Thoracic aorta (tissue), 2 donors: Measurements from ENCODE around the gene SHQ1. TPM values are rescaled to one million over a fixed set of nuclear protein-coding genes. Genes with fewer than 3 reads are reported as not detected.
"Not testable (repeated sequence)": the region's sequence is repeated elsewhere in the genome, so short reads cannot be mapped to it uniquely, and the experiment has no call there.

Experiments used
- ATAC-seq: fragments of 150-250 bp; one replicate; pipeline ENCODE4 v1.8.0; 2017; ENCODE audit warnings: low read depth; ENCODE audit not compliant: insufficient number of reproducible peaks, low FRiP score
- DNase-seq: peaks from one replicate; pipeline ENCODE4 v3.0.0-alpha.2; 2020; ENCODE audit warnings: low spot score
- H3K27ac ChIP-seq, 2 donors: fragments of 200-600 bp; sonication (generic); 1 replicate in 1 of 2; 2 replicates in 1 of 2; pipeline ENCODE4 v1.5.1; 2016; ENCODE audit warnings: mild to moderate bottlenecking in 2 of 2, moderate library complexity in 2 of 2
- H3K27me3 ChIP-seq: fragments of 200-600 bp; sonication (generic); replicated peaks from 2 replicates; pipeline ENCODE4 v1.6.0; 2016; ENCODE audit warnings: mild to moderate bottlenecking; ENCODE audit not compliant: insufficient read depth
- H3K36me3 ChIP-seq: fragments of 200-600 bp; sonication (generic); one replicate; pipeline ENCODE4 v1.5.1; 2016
- H3K4me1 ChIP-seq, 2 donors: fragments of 200-600 bp; sonication (generic); 1 replicate in 1 of 2; 2 replicates in 1 of 2; pipeline versions ENCODE4 v1.5.1 to v1.6.0; 2016; ENCODE audit warnings: low read depth in 2 of 2, mild to moderate bottlenecking in 1 of 2; ENCODE audit not compliant: control insufficient read depth in 1 of 2
- H3K4me3 ChIP-seq: fragments of 200-600 bp; sonication (generic); 2 replicates; pipeline ENCODE4 v1.5.1; 2016; ENCODE audit warnings: mild to moderate bottlenecking
- H3K9me3 ChIP-seq: fragments of 200-600 bp; sonication (generic); 2 replicates; pipeline ENCODE4 v1.5.1; 2016
- total RNA-seq, 2 donors: library from RNA; depleted of rRNA; stranded (reverse); fragments of >200 nt; gene quantifications; one replicate each; pipeline versions ENCODE4 v1.1.0 to v1.2.3, GENCODE V29; 2016
- TF ChIP-seq, protein P1 (sequence below): fragments of 200-600 bp; sonication (generic); IDR thresholded peaks from one replicate; pipeline ENCODE4 v1.5.1; 2019; ENCODE audit warnings: antibody characterized with exemption

Gene SHQ1
- total RNA-seq, 2 donors from 2014 or later = 4.5 to 12.3 TPM

DNA sequence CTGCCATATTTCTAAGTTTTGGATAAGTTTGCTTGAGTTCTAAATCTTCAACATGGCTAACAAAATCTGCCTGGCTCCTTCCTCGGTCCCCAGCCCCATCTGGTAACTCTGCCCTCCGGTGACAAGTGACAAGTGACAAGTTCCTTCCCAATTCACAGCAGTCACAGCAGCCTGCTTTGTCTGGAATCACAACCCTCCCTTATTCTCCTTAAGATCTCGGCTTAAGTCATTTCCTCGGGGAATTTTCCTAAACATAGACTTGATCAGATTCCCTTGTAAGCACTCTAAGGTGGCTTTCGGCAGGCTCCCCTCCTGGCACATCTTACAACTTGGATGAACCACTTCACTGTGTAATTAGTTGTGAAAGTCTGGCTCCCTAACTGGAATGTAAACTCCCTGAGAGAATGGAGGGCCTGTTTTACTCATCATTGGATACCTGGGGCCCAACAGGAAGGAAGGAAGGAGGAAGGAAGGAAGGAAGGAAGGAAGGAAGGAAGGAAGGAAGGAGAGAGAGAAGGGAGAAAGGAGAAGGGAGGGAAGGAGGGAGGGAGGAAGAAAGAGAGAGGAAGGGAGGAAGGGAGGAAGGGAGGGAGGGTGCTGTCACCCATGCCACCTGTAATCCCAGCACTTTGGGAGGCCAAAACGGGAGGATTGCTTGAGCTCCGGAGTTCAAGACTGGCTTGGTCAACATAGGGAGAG, 126.4 kb downstream of the SHQ1 start:
- Histone ChIP-seq H3K4me3 (no peak overlapping the region), H3K4me1 (peaks cover 8 to 18% of the 10 kb centered on the region in 2 donors), H3K27me3 (no peaks in the 10 kb centered on the region), H3K36me3 (no peaks in the 10 kb centered on the region), H3K27ac (no peak overlapping the region), H3K9me3 (no peaks in the 10 kb centered on the region)
- ATAC-seq (no peak), DNase-seq (no peak)
- TF ChIP-seq, protein P1, sequence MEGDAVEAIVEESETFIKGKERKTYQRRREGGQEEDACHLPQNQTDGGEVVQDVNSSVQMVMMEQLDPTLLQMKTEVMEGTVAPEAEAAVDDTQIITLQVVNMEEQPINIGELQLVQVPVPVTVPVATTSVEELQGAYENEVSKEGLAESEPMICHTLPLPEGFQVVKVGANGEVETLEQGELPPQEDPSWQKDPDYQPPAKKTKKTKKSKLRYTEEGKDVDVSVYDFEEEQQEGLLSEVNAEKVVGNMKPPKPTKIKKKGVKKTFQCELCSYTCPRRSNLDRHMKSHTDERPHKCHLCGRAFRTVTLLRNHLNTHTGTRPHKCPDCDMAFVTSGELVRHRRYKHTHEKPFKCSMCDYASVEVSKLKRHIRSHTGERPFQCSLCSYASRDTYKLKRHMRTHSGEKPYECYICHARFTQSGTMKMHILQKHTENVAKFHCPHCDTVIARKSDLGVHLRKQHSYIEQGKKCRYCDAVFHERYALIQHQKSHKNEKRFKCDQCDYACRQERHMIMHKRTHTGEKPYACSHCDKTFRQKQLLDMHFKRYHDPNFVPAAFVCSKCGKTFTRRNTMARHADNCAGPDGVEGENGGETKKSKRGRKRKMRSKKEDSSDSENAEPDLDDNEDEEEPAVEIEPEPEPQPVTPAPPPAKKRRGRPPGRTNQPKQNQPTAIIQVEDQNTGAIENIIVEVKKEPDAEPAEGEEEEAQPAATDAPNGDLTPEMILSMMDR = no peak

DNA sequence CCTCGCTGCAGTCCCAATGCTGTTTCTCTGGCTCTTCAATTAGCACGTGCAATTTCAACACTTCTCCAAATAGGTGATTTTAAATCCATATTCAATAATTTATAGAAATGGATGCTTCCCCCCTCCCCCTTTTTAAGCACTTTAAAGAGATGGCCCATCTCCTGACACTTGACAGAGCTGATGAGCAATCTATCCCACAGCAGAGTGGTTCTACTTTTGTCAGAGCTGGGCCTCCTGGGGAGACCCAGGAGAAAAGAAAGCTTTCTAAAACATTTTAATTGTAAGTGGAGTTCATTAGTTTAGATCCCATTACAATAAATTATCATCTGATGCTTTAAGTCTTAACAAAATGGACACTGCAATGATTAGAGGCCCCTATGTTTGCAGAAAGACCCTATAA, 127.7 kb downstream of the SHQ1 start:
- Histone ChIP-seq H3K36me3 (no peaks in the 10 kb centered on the region), H3K27ac (no peak overlapping the region), H3K4me1 (peaks cover 8 to 18% of the 10 kb centered on the region in 2 donors), H3K4me3 (no peak overlapping the region), H3K9me3 (peaks cover 4% of the 10 kb centered on the region), H3K27me3 (no peaks in the 10 kb centered on the region)
- TF ChIP-seq, protein P1 = no peak
- DNase-seq (no peak), ATAC-seq (no peak)

DNA sequence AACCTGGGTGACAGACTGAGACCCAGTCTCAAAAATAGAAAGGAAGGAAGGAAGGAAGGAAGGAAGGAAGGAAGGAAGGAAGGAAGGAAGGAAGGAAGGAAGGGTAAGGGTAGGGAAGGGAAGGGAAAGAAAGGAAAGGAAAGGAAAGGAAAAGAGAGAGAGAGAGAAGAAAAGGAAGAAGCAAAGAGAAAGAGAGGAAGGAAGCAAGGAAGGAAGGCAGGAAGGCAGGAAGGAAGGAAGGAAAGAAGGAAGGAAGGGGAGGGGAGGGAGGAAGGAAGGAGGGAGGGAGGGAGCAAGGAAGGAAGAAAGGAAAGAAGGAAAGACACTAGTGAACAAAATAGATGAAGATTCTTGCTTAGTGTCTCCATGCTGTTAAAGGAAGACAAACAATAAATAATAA, 129.1 kb downstream of the SHQ1 start:
- no peak overlapping the region for H3K4me3 ChIP-seq
- TF ChIP-seq, protein P1 = no peak
- DNase-seq = no peak
- no peaks in the 10 kb centered on the region for H3K36me3 ChIP-seq
- peaks cover 4% of the 10 kb centered on the region for H3K9me3 ChIP-seq
- no peak for ATAC-seq
- no peaks in the 10 kb centered on the region for H3K27me3 ChIP-seq
- H3K27ac ChIP-seq = no peak overlapping the region
- peaks cover 8 to 18% of the 10 kb centered on the region in 2 donors for H3K4me1 ChIP-seq

DNA sequence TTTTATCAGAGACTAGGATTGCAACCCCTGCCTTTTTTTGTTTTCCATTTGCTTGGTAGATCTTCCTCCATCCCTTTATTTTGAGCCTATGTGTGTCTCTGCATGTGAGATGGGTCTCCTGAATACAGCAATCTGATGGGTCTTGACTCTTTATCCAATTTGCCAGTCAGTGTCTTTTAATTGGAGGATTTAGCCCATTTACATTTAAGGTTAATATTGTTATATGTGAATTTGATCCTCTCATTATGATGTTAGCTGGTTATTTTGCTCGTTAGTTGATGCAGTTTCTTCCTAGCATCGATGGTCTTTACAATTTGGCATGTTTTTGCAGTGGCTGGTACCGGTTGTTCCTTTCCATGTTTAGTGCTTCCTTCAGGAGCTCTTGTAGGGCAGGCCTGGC, 134.1 kb downstream of the SHQ1 start:
- not testable (repeated sequence) for H3K4me3 ChIP-seq, DNase-seq, H3K27ac ChIP-seq

DNA sequence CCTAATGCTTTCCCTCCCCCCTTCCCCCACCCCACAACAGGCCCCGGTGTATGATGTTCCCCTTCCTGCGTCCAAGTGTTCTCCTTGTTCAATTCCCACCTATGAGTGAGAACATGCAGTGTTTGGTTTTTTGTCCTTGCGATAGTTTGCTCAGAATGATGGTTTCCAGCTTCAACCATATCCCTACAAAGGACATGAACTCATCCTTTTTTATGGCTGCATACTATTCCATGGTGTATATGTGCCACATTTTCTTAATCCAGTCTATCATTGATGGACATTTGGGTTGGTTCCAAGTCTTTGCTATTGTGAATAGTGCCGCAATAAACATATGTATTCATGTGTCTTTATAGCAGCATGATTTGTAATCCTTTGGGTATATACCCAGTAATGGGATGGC, 137.8 kb downstream of the SHQ1 start:
- ATAC-seq = not testable (repeated sequence)

More for the DNA sequence above, 134.1 kb downstream of the SHQ1 start:
- ATAC-seq, H3K4me1 ChIP-seq, H3K36me3 ChIP-seq, H3K27me3 ChIP-seq, H3K9me3 ChIP-seq: not testable (repeated sequence)

DNA sequence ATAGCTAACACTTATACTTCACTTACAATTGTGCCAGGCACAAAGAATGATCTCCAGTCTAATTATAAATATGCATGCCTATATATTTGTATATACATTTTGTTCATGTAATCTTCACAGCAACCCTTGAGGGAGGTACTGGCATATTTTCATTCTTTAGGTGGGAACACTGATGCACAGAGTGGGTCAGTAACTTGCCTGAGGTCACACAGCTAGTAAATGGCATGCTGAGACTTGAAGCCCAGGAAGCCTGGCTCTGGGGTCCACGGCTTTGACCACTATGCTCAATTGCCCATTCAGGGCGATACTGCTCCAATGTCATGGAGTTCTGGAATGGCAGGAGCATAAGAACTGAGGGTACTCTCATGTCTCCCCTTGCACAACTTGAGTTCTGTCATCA, 139.8 kb downstream of the SHQ1 start:
- ATAC-seq = no peak
- Histone ChIP-seq H3K27me3 (no peaks in the 10 kb centered on the region), H3K9me3 (no peaks in the 10 kb centered on the region), H3K4me3 (no peak overlapping the region), H3K4me1 (no peaks in the 10 kb centered on the region), H3K27ac (no peak overlapping the region), H3K36me3 (no peaks in the 10 kb centered on the region)
- TF ChIP-seq, protein P1 = no peak
- no peak for DNase-seq

More for the DNA sequence above, 137.8 kb downstream of the SHQ1 start:
- not testable (repeated sequence) for H3K4me3 ChIP-seq, H3K27me3 ChIP-seq, H3K4me1 ChIP-seq, DNase-seq, H3K9me3 ChIP-seq, H3K36me3 ChIP-seq, H3K27ac ChIP-seq
